ENCODE measurements around the gene EXOC3L1.

Gene EXOC3L1

GRCh38 chr16:67158637-67159600 lies 31.0 kb downstream of the EXOC3L1 start:
- no peak for DNase-seq

GRCh38 chr16:67157892-67158635 lies 31.9 kb downstream of the EXOC3L1 start:
- DNase-seq, result no peak

GRCh38 chr16:67157106-67157748 lies 32.7 kb downstream of the EXOC3L1 start:
- no peak for DNase-seq

GRCh38 chr16:67156143-67156844 lies 33.6 kb downstream of the EXOC3L1 start:
- no peak for DNase-seq

- peak; percentile 38 for DNase-seq
These were observed 34.4 kb downstream of the EXOC3L1 start for GRCh38 chr16:67155295-67156142.

GRCh38 chr16:67154578-67155294 lies 35.2 kb downstream of the EXOC3L1 start:
- no peak for DNase-seq

- DNase-seq, result no peak
These were observed 38.4 kb downstream of the EXOC3L1 start for GRCh38 chr16:67151431-67152097.

- peak; percentile 73 for DNase-seq
These were observed 39.0 kb downstream of the EXOC3L1 start, which contains the start of gene B3GNT9 for GRCh38 chr16:67150833-67151396. B3GNT9 (minus strand) TSS chr16:67150998; CDS start chr16:67150485, 513 bp downstream.

GRCh38 chr16:67150047-67150832 lies 39.7 kb downstream of the EXOC3L1 start:
- peak; percentile 46 for DNase-seq

- no peak for DNase-seq
These were observed 40.5 kb downstream of the EXOC3L1 start for GRCh38 chr16:67149276-67150046.

- no peak for DNase-seq
These were observed 41.2 kb downstream of the EXOC3L1 start for GRCh38 chr16:67148656-67149275.

- DNase-seq, result no peak
These were observed 41.7 kb downstream of the EXOC3L1 start for GRCh38 chr16:67148221-67148620.

GRCh38 chr16:67147437-67148140 lies 42.3 kb downstream of the EXOC3L1 start:
- DNase-seq, result no peak

- no peak for DNase-seq
These were observed 43.2 kb downstream of the EXOC3L1 start for GRCh38 chr16:67146523-67147357.

- no peak for DNase-seq
These were observed 44.2 kb downstream of the EXOC3L1 start for GRCh38 chr16:67145746-67146145.

GRCh38 chr16:67144943-67145342 lies 45.0 kb downstream of the EXOC3L1 start:
- no peak for DNase-seq
